Measurements from ENCODE around the gene IQSEC3.

Gene IQSEC3

DNA sequence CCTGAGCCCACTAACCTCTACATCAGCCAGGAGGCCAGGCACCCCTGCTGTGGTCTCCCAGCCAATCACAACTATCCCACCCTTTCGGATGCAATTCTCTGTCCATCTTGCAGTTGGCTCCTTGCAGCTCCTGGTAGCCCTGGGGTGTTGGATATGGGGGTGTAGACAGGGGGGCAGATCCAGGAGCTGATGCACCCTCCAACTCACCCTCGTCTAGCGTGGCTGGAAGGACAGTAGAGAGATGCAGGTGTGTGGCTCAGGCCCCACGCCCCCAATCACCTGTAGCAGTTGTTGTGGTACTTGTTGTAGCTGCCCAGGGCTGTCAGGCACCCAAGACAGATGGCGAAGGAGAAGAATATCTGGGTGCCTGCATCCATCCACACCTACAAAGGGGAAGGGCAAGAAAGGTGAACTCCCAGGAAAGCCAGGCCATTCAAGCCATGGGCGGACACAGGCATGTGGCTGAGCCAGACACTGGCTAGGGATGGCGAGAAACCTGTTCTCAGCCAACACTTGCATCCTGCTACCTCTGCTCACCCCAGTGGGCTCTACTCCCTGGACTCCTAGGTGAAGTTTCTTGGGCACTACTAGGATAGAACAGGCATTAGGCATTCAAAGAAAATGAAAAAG is 160.8 kb downstream of the IQSEC3 start:
- no peak for TF ChIP-seq CTCF (IDR thresholded peaks at IDR 0.05; ENCODE audit: low read depth, low read length)
- H3K4me3 ChIP-seq (replicated peaks in 1 of 2; ENCODE audit: low read depth in 2 of 2, low read length in 2 of 2), result no peak overlapping the region
- DNase-seq (ENCODE audit: low read depth in 2 of 2), result no peak

All from cardiac fibroblast (primary cell).